DMS 273 treated with DMSO at 0.1 percent for 48 hours (cell line): ENCODE measurements around the gene GPR3.

ENCODE experiments used
- DNase-seq: peaks from one replicate; lab custom pipeline; 2025; lab: John Stamatoyannopoulos, UW

GPR3 gene, protein sequence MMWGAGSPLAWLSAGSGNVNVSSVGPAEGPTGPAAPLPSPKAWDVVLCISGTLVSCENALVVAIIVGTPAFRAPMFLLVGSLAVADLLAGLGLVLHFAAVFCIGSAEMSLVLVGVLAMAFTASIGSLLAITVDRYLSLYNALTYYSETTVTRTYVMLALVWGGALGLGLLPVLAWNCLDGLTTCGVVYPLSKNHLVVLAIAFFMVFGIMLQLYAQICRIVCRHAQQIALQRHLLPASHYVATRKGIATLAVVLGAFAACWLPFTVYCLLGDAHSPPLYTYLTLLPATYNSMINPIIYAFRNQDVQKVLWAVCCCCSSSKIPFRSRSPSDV

GRCh38 chr1:27392096-27392777, at the start of gene GPR3:
Gene GPR3 (plus strand): TSS chr1:27392622. CDS start chr1:27393799, 1,177 bp downstream.
- peak; percentile 57 for DNase-seq

- peak; percentile 70 for DNase-seq
Measured at GRCh38 chr1:27342778-27343638, 49.4 kb upstream of the GPR3 start.

- no peak for DNase-seq
Measured at GRCh38 chr1:27343639-27344025, 48.8 kb upstream of the GPR3 start.

- no peak for DNase-seq
Measured at GRCh38 chr1:27345272-27345671, 47.1 kb upstream of the GPR3 start.

GRCh38 chr1:27346357-27346756, 46.1 kb upstream of the GPR3 start:
- DNase-seq, result no peak

DNA sequence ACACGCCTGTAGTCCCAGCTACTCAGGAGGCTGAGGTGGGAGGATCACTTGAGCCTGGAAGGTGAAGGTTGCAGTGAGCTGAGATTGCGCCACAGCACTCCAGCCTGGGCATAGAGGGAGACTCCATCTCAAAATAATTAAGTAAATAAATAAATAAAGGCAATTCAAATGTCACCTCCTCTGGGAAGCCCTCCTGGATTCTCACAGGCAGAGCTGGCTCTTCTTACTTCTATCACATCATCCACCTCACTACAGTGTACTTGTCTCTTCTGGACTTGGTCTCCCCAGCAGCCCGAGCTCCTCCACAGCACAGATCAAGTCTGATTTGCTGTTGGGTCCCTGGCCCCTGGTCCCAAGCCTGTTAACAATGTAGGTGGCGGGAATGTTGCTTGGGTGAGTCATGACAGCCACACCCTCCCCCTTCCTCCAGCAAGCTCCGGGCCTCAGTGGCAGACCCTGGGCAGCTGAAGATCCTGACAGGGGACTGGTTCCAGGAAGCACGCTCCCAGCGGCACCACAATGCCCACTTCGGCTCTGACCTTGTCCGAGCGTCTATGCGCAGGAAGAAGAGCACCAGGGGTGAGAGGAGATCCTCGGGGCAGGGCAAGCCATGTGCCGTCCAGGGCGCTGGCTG, 45.3 kb upstream of the GPR3 start:
- no peak for DNase-seq

DNA sequence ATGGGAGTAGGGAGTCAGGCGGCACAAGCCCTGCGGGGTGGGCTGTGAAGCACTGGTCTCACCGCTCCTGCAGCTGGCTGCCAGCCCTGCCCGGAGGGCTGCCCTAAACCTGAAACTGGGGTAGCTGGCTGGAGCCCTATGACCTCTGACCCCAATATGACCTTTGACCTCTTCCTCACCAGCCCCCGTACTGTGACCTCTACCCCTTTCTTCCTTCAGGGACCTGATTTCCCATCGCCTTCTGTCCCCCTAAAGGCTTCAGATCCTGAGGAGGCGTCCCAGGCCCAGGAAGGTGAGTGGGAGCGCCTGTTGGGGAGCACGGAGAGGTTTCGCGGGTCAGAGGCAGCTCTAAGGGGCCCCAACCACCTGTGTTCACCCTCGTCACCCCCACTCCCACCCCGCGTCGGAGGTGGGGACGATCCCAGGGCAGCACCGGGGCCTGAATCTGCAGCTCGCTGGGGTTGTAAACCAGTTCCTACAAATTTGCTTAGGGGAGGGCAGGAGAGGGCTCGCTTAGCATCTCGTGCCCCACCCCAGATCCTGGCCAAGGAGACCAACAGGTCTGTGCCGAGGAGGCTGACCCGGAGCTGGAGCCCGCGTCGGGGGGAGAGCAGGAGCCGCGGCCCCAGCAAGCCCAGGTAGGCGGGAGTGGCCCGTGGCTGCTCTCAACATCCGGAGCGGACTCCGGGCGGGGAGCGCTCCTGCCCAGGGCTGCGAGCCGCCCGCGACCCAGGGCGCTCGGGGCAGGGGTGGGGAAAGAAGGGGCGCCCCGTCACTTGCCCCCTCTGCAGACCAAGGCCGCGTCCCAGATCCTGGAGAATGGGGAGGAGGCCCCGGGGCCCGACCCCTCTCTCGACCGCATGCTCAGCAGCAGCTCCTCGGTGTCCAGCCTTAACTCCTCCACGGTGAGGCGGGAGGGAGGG, 43.3 kb upstream of the GPR3 start:
- no peak for DNase-seq

DNA sequence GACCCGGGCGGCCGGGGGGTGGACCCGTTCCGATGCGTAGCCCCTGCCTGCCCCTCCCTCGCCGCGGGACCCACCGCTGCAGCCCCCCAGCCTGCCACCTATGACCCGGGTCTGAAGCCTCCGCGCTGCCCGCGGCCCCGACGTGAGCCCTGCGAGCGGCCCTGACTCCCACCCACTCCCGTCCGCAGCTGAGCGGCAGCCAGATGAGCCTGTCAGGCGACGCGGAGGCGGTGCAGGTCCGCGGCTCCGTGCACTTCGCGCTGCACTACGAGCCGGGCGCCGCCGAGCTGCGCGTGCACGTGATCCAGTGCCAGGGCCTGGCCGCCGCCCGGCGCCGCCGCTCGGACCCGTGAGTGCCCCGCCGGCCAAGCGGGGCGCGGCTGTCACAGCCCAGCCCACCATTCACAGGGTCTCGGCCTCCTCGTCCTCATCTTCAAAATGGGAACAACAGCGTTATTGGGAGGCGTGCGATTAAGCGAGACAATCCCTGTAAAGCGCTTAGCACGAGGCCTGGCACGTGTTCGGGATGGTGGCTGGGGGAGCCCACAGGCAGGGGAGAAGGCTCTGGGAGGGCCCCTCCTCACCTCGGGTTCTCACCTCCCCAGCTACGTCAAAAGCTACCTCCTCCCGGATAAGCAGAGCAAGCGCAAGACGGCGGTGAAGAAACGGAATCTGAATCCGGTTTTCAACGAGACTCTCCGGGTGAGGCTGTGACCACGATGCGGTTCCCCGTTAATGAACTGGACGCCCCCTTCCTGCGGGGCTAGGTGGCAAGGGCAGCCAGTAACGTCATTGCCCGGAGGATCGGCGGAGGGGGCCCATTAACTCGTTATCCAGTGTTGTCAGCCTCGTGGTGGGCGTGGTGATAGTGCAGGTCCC, 42.4 kb upstream of the GPR3 start:
- DNase-seq, result no peak

DNA sequence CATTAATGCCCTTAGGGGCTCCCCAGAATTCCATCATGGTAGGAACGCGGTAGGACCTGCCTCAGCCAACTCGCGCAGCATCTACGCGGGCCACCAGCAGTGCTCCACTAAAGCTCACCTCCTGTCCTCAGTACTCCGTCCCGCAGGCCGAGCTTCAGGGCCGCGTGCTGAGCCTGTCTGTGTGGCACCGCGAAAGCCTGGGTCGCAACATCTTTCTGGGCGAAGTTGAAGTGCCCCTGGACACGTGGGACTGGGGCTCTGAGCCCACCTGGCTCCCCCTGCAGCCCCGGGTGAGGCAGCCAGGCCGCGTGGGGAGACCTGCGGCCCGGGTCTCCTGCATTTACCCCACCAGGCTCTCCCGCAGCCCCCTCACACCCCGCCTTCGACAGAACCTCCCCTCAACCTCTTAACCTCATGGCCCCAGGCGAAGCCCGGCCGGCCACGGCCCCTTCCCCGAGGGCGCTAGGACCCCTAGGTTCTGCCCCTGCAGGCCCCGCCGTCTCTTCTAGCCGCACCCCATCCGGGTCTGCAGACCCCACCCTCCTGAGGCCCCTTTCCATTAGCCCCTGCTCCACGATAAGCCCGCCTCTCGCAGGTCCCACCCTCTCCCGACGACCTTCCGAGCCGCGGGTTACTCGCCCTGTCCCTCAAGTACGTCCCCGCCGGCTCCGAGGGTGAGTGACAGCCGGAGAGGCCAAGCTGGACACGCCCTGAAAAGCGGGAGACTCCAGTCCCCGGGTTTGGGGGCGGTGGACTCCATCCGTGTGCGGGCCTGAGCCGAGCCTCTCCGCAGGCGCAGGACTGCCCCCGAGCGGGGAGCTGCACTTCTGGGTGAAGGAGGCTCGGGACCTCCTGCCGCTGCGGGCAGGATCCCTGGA, 41.5 kb upstream of the GPR3 start:
- no peak for DNase-seq

- DNase-seq, result no peak
Measured at GRCh38 chr1:27351541-27352107, 40.8 kb upstream of the GPR3 start.

DNA sequence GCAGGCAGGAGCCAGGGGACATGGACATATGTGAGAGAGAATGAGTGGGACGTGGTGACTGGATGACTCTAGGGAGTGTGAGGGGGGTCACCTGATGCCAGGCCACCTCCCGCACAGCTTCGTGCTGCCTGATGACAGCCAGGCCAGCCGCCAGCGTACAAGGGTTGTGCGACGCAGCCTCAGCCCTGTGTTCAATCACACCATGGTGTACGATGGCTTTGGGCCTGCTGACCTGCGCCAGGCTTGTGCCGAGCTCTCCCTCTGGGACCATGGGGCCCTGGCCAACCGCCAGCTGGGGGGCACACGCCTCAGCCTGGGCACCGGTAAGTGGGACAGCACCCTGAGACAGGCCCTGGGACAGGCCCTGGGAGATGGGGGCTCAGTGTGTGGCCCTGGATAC, 39.3 kb upstream of the GPR3 start:
- no peak for DNase-seq

- DNase-seq, result no peak
Measured at GRCh38 chr1:27353629-27354028, 38.8 kb upstream of the GPR3 start.

DNA sequence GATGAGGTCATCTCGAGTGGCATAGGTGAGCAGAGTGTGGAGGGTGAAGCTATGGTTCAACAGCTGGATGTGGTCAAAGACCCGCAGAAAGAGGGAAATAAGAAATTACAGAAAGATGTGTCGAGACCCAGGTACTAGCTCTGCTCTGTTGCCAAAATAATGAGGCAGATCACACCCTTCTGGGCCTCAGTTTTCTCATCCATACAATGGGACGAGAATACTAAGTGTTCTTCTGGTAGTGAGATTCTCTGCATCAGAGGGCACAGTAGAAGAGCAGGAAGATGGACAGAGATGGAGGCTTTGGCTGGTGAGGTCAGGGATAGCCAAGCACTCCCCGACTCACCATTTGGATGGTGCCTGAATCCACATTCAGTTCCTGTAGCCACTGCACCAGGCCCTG, 36.7 kb upstream of the GPR3 start:
- DNase-seq, result no peak

- DNase-seq, result no peak
Measured at GRCh38 chr1:27356277-27356618, 36.2 kb upstream of the GPR3 start.

DNA sequence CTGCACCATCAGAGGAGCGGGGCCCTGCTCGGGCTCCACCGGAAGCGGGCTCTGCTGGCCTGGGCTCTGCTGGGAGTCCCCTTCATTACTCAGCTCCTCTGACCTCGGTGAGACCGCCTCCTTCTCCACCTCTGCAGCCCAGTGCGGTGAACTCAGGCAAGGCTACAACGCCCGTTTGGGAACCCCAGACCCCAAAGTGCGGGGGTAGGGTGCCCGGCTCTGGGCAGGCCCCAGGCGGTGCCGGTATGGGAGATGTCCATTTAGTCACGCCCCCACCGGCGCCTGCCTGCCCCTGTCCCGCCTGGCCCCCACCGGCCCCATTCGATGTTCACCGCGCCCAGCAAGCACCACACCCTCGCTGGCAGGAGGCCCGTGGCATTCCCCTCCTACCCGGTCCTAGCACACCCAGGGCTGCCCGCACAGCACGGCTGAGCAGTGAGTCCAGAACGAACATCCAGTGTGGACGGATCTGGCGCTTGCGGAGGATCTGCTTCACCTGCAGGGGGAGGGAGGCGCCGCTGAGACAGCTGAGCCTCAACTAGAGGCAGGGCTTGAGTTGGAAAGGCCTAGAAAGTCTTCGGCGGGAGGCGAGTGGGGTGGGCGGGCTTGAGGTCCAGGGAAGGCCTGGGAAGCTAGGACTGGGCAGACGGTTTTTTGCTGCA, 35.7 kb upstream of the GPR3 start:
- DNase-seq, result no peak

- peak; percentile 38 for DNase-seq
Measured at GRCh38 chr1:27357281-27358037, 35.0 kb upstream of the GPR3 start.

DNA sequence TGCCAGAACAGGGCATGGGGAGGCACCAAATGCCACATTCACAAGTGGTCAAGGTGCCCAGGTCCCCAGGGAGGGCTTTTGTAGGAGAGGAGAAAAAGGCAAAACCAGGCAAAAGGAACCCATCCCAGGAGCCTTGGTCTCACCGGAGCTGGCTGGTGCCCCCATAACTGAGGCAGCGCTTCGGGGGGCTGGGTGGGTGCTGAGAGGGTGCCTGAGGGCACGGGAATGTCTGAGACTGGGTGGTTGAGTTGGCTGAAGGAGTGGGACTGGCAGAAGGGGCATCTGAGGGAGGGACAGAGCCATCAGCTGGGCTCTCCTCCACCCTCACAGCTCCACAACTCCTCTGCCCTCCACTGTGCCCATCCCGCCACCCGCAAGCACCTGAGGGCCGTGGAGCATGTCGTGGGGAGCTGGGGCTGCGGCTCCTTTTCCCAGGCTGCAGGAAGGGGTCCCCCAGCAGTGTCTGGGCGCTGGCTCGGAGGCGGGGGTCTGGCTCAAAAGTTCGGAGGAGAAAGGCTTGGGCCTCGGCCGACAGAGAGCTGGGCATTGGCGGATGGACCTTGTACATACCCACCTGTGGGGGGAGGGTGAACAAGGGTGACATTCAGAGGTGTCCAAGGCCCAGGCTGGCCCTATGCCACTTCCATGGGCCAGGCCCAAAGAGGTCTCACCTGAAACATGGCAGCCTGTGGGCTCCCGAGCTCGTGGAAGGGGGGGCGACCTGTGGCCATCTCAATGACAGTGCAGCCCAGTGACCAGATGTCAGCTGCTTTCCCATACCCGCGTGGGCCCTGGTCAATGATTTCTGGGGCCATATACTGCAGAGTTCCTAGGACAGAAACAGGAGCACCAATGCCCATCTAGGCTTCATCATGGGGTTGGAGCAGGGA, 34.1 kb upstream of the GPR3 start:
- no peak for DNase-seq
